GM21367 (cell line): ENCODE results near the gene SMNDC1.
"Not testable (repeated sequence)": the region's sequence is repeated elsewhere in the genome, so short reads cannot be mapped to it uniquely, and the experiment has no call there.

Experiments
- ATAC-seq: cut with Tn5 transposase; IDR thresholded peaks from one replicate; pipeline ENCODE4 v1.9.1; 2021; ENCODE audit not compliant: unreplicated experiment

SMNDC1 gene

GRCh38 chr10:110254467-110254866, 50.3 kb downstream of the SMNDC1 start:
- no peak for ATAC-seq

DNA sequence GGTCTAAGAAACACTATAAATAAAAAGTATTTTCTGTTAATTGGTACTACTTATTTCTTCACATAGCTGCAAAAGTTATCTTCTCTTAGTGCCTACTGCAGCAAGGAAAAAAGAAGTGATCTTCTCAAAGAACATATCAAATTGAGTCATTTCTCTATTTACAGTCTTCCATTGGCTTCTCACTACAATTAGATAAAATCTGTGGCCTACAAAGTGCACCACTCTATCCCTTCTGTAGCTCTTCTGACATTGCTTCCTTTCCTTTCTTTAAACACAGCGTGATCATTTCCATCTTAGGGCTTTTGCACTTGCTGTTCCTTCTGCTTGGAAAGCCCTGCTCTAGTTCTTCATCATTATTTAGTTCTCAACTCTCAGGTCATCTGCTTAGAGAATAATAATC, 52.6 kb downstream of the SMNDC1 start:
- no peak for ATAC-seq

GRCh38 chr10:110251392-110251791, 53.3 kb downstream of the SMNDC1 start:
- ATAC-seq: peak; percentile 81

- ATAC-seq: peak; percentile 68
These were observed 55.2 kb downstream of the SMNDC1 start for GRCh38 chr10:110249489-110249888.

- not testable (repeated sequence) for ATAC-seq
These were observed 56.9 kb downstream of the SMNDC1 start for GRCh38 chr10:110247833-110248232.

DNA sequence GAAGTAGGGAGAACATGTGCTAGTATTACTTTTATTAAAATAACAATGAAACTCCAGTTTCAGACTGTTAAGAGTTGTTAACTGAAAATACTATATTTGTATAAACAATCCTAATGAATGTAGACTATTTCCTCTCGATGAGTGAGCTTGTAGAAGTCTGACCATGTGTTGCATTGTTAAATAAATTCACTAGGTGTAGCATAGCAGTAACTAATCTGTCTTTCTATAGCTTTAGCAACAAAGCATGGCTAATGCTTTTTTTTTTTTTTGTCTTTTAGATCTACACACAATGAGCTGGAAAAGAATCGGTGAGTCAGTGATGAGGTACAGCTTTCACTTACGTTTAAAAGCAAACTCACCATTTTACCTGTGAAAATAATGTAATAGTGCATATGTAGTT, 60.2 kb downstream of the SMNDC1 start:
- ATAC-seq: no peak

DNA sequence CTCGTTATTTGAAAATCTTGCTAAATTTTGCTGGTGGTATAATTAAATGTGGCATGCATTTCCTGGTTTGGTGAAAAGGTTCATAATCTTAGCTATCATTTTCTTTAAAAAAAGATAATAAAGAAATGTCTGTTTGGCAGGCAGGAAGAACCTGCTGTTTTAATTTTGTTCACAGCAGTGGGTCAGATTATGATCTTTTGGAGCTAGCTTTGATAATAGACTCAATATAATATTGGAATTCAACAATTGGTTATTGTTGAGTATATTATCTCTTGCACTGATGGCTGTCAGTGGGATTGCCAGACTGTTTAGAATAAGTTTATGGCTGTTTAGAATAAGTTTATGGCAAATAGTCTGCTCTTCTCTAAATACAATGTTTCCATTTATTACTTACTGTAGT, 62.2 kb downstream of the SMNDC1 start:
- ATAC-seq: no peak

DNA sequence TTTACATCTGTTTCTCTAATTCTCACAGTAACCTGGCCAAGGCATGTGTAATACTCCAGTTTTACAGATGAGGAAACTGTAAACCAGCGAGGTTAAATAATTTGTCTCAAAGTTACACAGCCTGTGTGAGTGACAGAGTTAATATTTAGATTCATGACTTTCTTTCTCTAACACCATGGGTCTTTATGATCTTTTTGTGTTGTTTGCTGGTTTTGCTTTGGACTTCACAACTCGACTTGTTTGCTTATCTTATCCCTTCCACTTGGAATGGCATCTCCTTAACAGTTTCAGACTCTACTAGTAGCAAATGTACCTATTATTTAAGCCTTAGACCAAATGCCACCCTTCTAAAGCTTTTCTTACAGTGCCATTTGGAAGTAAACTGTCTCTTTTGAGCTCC, 62.9 kb downstream of the SMNDC1 start:
- ATAC-seq: no peak

- ATAC-seq: no peak
These were observed 63.3 kb downstream of the SMNDC1 start for GRCh38 chr10:110241407-110241806.
